Panc1 (cell line): ENCODE data around the gene TNIK.

Experiments
- POLR2AphosphoS5 ChIP-seq: IDR thresholded peaks from 2 replicates; pipeline ENCODE4 v1.6.1; 2012; ENCODE audit warnings: mild to moderate bottlenecking, low read depth, low read length, moderate library complexity
- SIN3A ChIP-seq: IDR thresholded peaks from 2 replicates; pipeline ENCODE4 v1.6.1; 2012; ENCODE audit warnings: low read depth, mild to moderate bottlenecking, low read length, moderate library complexity, borderline replicate concordance; ENCODE audit not compliant: insufficient read depth
- TCF7L2 ChIP-seq: IDR thresholded peaks from 2 replicates; pipeline ENCODE4 v1.6.1; 2011; ENCODE audit warnings: mild to moderate bottlenecking, low read depth, low read length, inconsistent platforms
- TF ChIP-seq, protein P1 (sequence below): fragments of 450-650 bp; IDR thresholded peaks from 2 replicates; pipeline ENCODE4 v1.5.1; 2017; ENCODE audit warnings: mild to moderate bottlenecking

DNA sequence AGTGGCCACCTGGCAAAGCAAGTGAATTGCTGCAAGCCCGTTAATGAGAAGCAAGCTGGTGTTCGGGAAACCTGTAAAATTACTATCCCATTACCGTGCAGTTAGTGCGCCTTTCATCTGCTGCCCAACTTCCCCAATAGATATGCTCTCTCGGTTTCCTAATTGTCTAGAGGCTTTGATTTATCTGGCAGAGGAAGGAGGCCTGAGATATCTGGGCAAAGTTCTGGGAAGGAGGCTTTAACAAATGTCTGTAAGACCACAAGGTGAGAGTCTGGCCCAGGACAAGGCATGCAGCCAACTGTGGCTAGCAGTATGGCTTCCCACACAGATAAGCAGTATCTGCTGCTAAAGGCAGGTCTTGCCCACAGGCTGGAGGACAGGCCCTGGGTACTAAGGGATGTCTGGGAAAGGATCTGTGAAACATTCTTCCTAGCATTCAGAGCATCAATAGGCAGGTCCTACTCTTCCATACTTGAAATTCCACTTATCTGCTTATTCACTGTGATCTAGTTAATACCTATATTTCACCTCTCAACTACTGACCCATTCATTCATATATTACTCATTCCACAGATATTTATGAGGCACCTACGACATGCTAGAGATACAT, 303.7 kb downstream of the TNIK start:
- TF ChIP-seq, protein P1, sequence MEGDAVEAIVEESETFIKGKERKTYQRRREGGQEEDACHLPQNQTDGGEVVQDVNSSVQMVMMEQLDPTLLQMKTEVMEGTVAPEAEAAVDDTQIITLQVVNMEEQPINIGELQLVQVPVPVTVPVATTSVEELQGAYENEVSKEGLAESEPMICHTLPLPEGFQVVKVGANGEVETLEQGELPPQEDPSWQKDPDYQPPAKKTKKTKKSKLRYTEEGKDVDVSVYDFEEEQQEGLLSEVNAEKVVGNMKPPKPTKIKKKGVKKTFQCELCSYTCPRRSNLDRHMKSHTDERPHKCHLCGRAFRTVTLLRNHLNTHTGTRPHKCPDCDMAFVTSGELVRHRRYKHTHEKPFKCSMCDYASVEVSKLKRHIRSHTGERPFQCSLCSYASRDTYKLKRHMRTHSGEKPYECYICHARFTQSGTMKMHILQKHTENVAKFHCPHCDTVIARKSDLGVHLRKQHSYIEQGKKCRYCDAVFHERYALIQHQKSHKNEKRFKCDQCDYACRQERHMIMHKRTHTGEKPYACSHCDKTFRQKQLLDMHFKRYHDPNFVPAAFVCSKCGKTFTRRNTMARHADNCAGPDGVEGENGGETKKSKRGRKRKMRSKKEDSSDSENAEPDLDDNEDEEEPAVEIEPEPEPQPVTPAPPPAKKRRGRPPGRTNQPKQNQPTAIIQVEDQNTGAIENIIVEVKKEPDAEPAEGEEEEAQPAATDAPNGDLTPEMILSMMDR = no peak
- no peak for TF ChIP-seq SIN3A
- TF ChIP-seq POLR2AphosphoS5 = no peak
- no peak for TF ChIP-seq TCF7L2
